AG20443 (cell line): ENCODE data around the gene KLHL7.
"Not testable (repeated sequence)": the region's sequence is repeated elsewhere in the genome, so short reads cannot be mapped to it uniquely, and the experiment has no call there.

Source experiments
- DNase-seq: peaks from one replicate; pipeline ENCODE4 v3.0.0; 2012; ENCODE audit warnings: low spot score, mixed read lengths

Gene KLHL7

GRCh38 chr7:23181684-23182553, 76.3 kb downstream of the KLHL7 start, which contains the start of gene NUP42:
Gene NUP42, plus strand, starts transcription at chr7:23182048. Its CDS starts 38 bp downstream, at chr7:23182086.
- DNase-seq: peak; percentile 97

GRCh38 chr7:23183279-23184012, 77.9 kb downstream of the KLHL7 start:
- no peak for DNase-seq

- no peak for DNase-seq
These were observed 78.7 kb downstream of the KLHL7 start for GRCh38 chr7:23184291-23184690.

GRCh38 chr7:23184709-23185359, 79.2 kb downstream of the KLHL7 start:
- DNase-seq: peak; percentile 58

- no peak for DNase-seq
These were observed 80.4 kb downstream of the KLHL7 start for GRCh38 chr7:23185980-23186379.

- no peak for DNase-seq
These were observed 85.4 kb downstream of the KLHL7 start for GRCh38 chr7:23191022-23191421.

GRCh38 chr7:23193650-23194227, 88.2 kb downstream of the KLHL7 start:
- DNase-seq: not testable (repeated sequence)

- DNase-seq: no peak
These were observed 90.7 kb downstream of the KLHL7 start for GRCh38 chr7:23196306-23196705.

GRCh38 chr7:23197745-23198144, 92.2 kb downstream of the KLHL7 start:
- DNase-seq: not testable (repeated sequence)

GRCh38 chr7:23200331-23200730, 94.7 kb downstream of the KLHL7 start:
- DNase-seq: no peak

- DNase-seq: no peak
These were observed 98.7 kb downstream of the KLHL7 start for GRCh38 chr7:23204241-23204640.

- DNase-seq: no peak
These were observed 100.0 kb downstream of the KLHL7 start for GRCh38 chr7:23205577-23205908.

- DNase-seq: no peak
These were observed 100.6 kb downstream of the KLHL7 start for GRCh38 chr7:23205909-23206767.

GRCh38 chr7:23207021-23207420, 101.4 kb downstream of the KLHL7 start:
- DNase-seq: no peak

GRCh38 chr7:23207884-23208283, 102.3 kb downstream of the KLHL7 start:
- DNase-seq: no peak

GRCh38 chr7:23208316-23208715, 102.7 kb downstream of the KLHL7 start:
- no peak for DNase-seq

- no peak for DNase-seq
These were observed 104.9 kb downstream of the KLHL7 start for GRCh38 chr7:23210506-23210905.

GRCh38 chr7:23211589-23211988, 106.0 kb downstream of the KLHL7 start:
- DNase-seq: no peak

GRCh38 chr7:23212395-23212794, 106.8 kb downstream of the KLHL7 start:
- no peak for DNase-seq

- DNase-seq: no peak
These were observed 107.3 kb downstream of the KLHL7 start for GRCh38 chr7:23212841-23213240.

- DNase-seq: no peak
These were observed 108.2 kb downstream of the KLHL7 start for GRCh38 chr7:23213755-23214154.
